Stimulated activated CD8-positive, alpha-beta memory T cell treated with anti-CD3 and anti-CD28 coated beads, Interleukin-4, amount 100 ng/mL, for 1 hour (primary cell): ENCODE data around the gene MEX3D.

Experiments used
- DNase-seq, 2 donors: peaks; one replicate each; pipeline ENCODE4 v3.0.0-alpha.2; 2020; ENCODE audit warnings: low read depth in 2 of 2, low spot score in 1 of 2

MEX3D gene

GRCh38 chr19:1598777-1599459 lies 30.8 kb upstream of the MEX3D start:
- DNase-seq: no peak

- DNase-seq: no peak
Observed at GRCh38 chr19:1593501-1593772, 25.3 kb upstream of the MEX3D start.

GRCh38 chr19:1592755-1593500 lies 24.8 kb upstream of the MEX3D start, which contains the start of gene MBD3:
TSS of gene MBD3 (minus strand) at chr19:1592865. CDS start at chr19:1592631, 234 bp downstream.
- peak; percentile 69 to 77 for DNase-seq

GRCh38 chr19:1592024-1592754 lies 24.1 kb upstream of the MEX3D start:
- DNase-seq: peak; percentile 44 to 70

GRCh38 chr19:1591421-1592023 lies 23.4 kb upstream of the MEX3D start:
- DNase-seq: no peak

- DNase-seq: no peak
Observed at GRCh38 chr19:1590641-1591397, 22.7 kb upstream of the MEX3D start.

GRCh38 chr19:1587872-1588271 lies 19.7 kb upstream of the MEX3D start:
- DNase-seq: no peak

- DNase-seq: no peak
Observed at GRCh38 chr19:1585243-1585580, 17.1 kb upstream of the MEX3D start.

- no peak for DNase-seq
Observed at GRCh38 chr19:1584500-1585242, 16.5 kb upstream of the MEX3D start.

- no peak for DNase-seq
Observed at GRCh38 chr19:1582201-1582600, 14.1 kb upstream of the MEX3D start.

GRCh38 chr19:1580957-1581356 lies 12.8 kb upstream of the MEX3D start:
- DNase-seq: no peak

- DNase-seq: no peak
Observed at GRCh38 chr19:1580382-1580781, 12.3 kb upstream of the MEX3D start.

GRCh38 chr19:1579222-1579621 lies 11.1 kb upstream of the MEX3D start:
- no peak for DNase-seq

- DNase-seq: no peak
Observed at GRCh38 chr19:1577929-1578618, 9.9 kb upstream of the MEX3D start.

- DNase-seq: no peak
Observed at GRCh38 chr19:1577090-1577928, 9.2 kb upstream of the MEX3D start.

- DNase-seq: no peak
Observed at GRCh38 chr19:1576242-1577089, 8.3 kb upstream of the MEX3D start.

GRCh38 chr19:1575323-1576241 lies 7.5 kb upstream of the MEX3D start:
- no peak for DNase-seq
